GM19455 (cell line): Measurements from ENCODE around the gene C19orf38.

ENCODE experiments used
- ATAC-seq: cut with Tn5 transposase; IDR thresholded peaks from one replicate; pipeline ENCODE4 v1.9.1; 2021; ENCODE audit not compliant: unreplicated experiment

Gene C19orf38

GRCh38 chr19:10899151-10899653 lies 51.0 kb downstream of the C19orf38 start:
- ATAC-seq, result no peak

GRCh38 chr19:10907925-10908324 lies 59.7 kb downstream of the C19orf38 start:
- ATAC-seq, result no peak

GRCh38 chr19:10908380-10908960 lies 60.3 kb downstream of the C19orf38 start:
- no peak for ATAC-seq

- ATAC-seq, result no peak
Measured at GRCh38 chr19:10911579-10912363, 63.6 kb downstream of the C19orf38 start.

GRCh38 chr19:10912619-10913018 lies 64.4 kb downstream of the C19orf38 start:
- ATAC-seq, result no peak

GRCh38 chr19:10913716-10914340 lies 65.6 kb downstream of the C19orf38 start:
- ATAC-seq, result no peak

GRCh38 chr19:10915130-10916091 lies 67.2 kb downstream of the C19orf38 start:
- no peak for ATAC-seq

GRCh38 chr19:10916602-10917001 lies 68.4 kb downstream of the C19orf38 start:
- ATAC-seq, result no peak

- ATAC-seq, result no peak
Measured at GRCh38 chr19:10918359-10918758, 70.1 kb downstream of the C19orf38 start.
